Stimulated activated CD4-positive, alpha-beta T cell treated with anti-CD3 and anti-CD28 coated beads, Interleukin-1b, Interleukin-23, amount 100 ng/mL, for 4 hours (primary cell): ENCODE results near the gene HOXD4.

Source experiments
- DNase-seq, 2 donors: peaks; one replicate each; pipeline ENCODE4 v3.0.0-alpha.2; 2020; ENCODE audit warnings: low read depth in 2 of 2

The HOXD4 gene

DNA sequence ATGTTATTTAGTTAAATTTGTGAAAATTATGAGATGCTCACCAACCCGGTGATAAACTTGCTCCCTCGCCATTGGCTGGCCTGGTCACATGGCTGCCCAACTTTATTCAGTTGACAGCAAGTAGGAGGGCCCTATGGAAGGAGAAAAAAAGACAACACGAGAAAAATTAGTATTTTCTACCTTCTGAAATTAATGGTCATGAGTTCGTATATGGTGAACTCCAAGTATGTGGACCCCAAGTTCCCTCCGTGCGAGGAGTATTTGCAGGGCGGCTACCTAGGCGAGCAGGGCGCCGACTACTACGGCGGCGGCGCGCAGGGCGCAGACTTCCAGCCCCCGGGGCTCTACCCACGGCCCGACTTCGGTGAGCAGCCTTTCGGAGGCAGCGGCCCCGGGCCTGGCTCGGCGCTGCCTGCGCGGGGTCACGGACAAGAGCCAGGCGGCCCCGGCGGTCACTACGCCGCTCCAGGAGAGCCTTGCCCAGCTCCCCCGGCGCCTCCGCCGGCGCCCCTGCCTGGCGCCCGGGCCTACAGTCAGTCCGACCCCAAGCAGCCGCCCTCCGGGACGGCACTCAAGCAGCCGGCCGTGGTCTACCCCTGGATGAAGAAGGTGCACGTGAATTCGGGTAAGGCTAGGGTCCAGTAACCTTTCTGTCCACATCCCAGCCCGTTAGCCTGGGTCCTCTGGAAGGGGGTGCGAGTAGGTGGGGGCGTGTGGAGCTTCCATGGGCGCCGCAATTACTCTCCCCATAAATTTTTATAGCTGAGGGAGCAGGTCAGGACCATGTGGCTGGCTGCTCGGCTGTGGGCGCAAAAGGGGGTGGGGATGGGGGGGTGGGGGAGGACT lies at the start of gene HOXD4:
HOXD4 (plus strand) TSS at position 109 of the 846 bp plus-strand sequence; CDS start at position 193, 84 bp downstream.
- no peak for DNase-seq

DNA sequence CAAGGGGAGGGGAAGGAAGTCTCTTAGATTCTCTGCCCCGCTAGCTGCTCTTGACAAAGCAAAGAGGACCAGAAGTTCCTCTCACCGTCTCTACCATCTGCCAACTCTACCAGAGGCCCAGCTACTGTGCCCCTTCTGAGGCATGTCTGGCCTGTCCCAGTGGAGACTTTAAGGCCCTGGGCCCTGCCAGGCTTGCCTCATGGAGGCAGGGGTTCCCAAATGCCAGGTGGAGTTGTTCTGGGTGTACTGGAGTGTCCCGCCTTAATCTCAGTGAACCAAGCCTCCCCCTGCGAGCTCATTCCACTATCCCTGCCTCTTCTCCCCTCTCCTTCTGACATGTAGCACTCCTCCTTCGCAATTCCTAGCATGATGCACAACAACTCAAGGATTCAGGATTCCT lies 49.5 kb upstream of the HOXD4 start:
- no peak for DNase-seq

- DNase-seq: no peak
Observed at GRCh38 chr2:176102309-176102866, 49.0 kb upstream of the HOXD4 start.

DNA sequence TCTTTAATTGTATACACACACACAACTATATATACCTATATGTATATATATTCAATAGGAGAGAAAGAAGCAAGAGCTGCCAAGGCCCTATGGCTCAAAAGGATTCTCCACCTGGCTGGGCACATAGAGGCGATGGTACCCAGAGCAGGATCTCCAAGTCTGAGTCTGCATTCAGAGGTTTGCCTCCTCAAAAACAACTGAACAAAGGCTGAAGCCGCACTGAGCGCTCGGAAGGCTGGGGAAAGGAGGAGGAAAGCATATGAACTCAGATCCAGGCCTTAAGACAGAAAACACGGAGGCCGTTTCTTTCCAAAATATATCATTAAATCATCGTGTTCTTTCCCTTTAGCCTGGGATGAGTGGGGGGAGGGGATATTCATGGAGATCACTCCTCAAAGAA lies 48.2 kb upstream of the HOXD4 start:
- DNase-seq: no peak

- DNase-seq: no peak
Observed at GRCh38 chr2:176103742-176104315, 47.5 kb upstream of the HOXD4 start.

DNA sequence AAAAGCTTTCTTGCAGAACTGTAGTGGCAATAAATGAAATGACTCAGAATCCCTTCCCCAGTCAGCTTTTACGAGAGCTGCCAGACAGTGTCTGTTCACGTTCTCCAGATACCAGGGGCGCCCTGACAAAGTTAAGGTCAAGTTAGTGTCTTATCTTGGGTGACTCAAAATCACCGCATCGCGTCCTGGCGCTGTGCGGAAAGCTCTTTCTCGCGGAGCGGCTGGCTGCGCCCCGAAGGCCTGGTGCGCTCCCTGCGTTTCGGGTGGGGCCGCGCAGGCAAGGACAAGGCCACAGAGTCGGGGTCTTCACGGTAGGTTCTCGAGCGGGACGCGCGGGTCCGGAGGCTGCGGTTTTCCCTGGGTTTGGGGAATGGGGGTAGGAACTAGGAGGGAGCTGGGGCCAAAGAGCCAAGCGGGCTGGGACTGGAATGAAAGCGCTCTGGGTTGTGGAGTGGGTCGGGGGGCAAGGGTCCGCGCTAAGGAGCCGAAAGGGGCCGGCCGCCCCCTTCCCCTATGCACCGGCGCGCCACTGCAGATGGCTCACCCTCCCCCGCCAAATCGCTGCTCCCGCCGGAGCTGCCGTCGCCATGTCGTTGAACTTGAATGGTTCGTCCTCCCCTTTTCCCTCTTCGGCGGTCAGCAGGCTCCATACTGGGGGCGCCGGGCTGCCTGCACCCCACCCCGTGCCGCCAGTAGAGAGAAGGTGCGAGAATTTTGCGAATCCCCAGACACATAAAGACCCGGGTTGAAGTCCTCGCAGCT lies 46.9 kb upstream of the HOXD4 start:
- DNase-seq: no peak

DNA sequence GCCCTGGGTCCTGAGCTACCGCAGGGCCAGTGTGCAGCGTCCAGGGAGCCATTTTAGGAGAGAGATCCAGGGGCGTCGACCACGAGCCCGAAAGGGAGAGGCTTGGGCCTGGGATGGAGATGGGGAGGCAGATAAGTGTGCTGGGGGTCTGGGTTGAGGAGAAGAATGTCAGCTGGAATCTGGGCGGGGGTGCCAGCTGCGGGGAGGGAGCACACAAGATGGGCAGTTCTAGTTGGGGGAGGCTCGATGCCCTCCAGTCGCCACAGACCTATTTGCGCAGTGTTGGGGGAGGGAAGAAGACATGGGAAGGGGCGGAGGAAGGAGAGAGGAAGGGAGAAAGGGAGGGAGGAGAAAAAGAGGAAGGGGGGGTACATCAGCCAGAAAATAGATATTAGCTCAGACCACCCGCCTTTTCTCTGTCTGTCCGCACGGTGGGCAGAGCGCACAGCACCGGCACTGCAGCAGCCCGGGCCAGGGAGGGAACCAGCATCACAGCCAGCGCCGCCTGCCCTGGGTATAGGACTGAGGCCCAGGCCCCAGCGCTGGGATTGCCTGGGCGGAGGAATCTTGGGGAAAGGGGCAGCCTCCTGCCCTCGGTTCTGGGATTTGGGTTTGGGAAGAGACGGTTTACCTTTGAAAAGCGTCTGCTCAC lies 46.1 kb upstream of the HOXD4 start:
- no peak for DNase-seq

GRCh38 chr2:176105730-176106580 lies 45.4 kb upstream of the HOXD4 start:
- no peak for DNase-seq

- no peak for DNase-seq
Observed at GRCh38 chr2:176106581-176107539, 44.5 kb upstream of the HOXD4 start, which contains the start of gene HOXD11. Gene HOXD11, plus strand, starts transcription at chr2:176107280. Its CDS starts 76 bp downstream, at chr2:176107356.

GRCh38 chr2:176107731-176108181 lies 43.6 kb upstream of the HOXD4 start:
- no peak for DNase-seq

GRCh38 chr2:176109192-176109901 lies 42.0 kb upstream of the HOXD4 start:
- no peak for DNase-seq

- DNase-seq: no peak
Observed at GRCh38 chr2:176109946-176110345, 41.4 kb upstream of the HOXD4 start.

- DNase-seq: no peak
Observed at GRCh38 chr2:176110415-176111308, 40.7 kb upstream of the HOXD4 start.

- DNase-seq: no peak
Observed at GRCh38 chr2:176111309-176111663, 40.1 kb upstream of the HOXD4 start.

GRCh38 chr2:176111846-176112374 lies 39.4 kb upstream of the HOXD4 start:
- DNase-seq: no peak

- no peak for DNase-seq
Observed at GRCh38 chr2:176112375-176113302, 38.7 kb upstream of the HOXD4 start.
